ENCODE results near the gene PIANP. TPM values are rescaled to one million over a fixed set of nuclear protein-coding genes. Genes with fewer than 3 reads are reported as not detected.

The PIANP gene
- total and polyA plus RNA-seq, 4 donors: 0.23 to 1.4 (median 0.31) TPM

- H3K4me3 ChIP-seq: no peak overlapping the region
- no peaks in the 10 kb centered on the region for H3K27me3 ChIP-seq (ENCODE audit: control insufficient read depth in 3 of 3, insufficient read depth in 3 of 3, low read length in 2 of 3)
- no peak for TF ChIP-seq CTCF (IDR thresholded peaks at IDR 0.05; ENCODE audit: control extremely low read depth, extremely low read depth)
- DNase-seq (no peak), ATAC-seq (ENCODE audit: insufficient read depth, low FRiP score) (no peak)
- H3K9me3 ChIP-seq (ENCODE audit: control insufficient read depth in 4 of 4, insufficient read depth in 3 of 4, low read length in 3 of 4): no peaks in the 10 kb centered on the region
- no peak overlapping the region for H3K27ac ChIP-seq (ENCODE audit: low read depth in 1 of 2, low read length in 1 of 2)
- H3K9ac ChIP-seq (ENCODE audit: insufficient read depth in 1 of 2, low read length in 2 of 2): no peak overlapping the region
- WGBS, 2 donors: 96% methylated on average over 8 of the region's 8 CpGs
- no peaks in the 10 kb centered on the region for H3K4me1 ChIP-seq (ENCODE audit: control insufficient read depth in 5 of 5, insufficient read depth in 5 of 5, low read length in 5 of 5)
- peaks cover 10 to 47% (median 40%) of the 10 kb centered on the region in 4 donors for H3K36me3 ChIP-seq (ENCODE audit: control insufficient read depth in 4 of 4, insufficient read depth in 4 of 4, low read length in 4 of 4)
Measured at GRCh38 chr12:6730169-6730568, 29.6 kb upstream of the PIANP start.

GRCh38 chr12:6729186-6729585, 28.6 kb upstream of the PIANP start:
- Histone ChIP-seq H3K27me3 (ENCODE audit: control insufficient read depth in 3 of 3, insufficient read depth in 3 of 3, low read length in 2 of 3) (no peaks in the 10 kb centered on the region), H3K36me3 (ENCODE audit: control insufficient read depth in 4 of 4, insufficient read depth in 4 of 4, low read length in 4 of 4) (peaks cover 10 to 42% (median 37%) of the 10 kb centered on the region in 4 donors), H3K4me1 (ENCODE audit: control insufficient read depth in 5 of 5, insufficient read depth in 5 of 5, low read length in 5 of 5) (peaks cover 0 to 7% (median 7%) of the 10 kb centered on the region in 5 donors), H3K9me3 (ENCODE audit: control insufficient read depth in 4 of 4, insufficient read depth in 3 of 4, low read length in 3 of 4) (no peaks in the 10 kb centered on the region), H3K27ac (ENCODE audit: low read depth in 1 of 2, low read length in 1 of 2) (no peak overlapping the region), H3K4me3 (no peak overlapping the region), H3K9ac (ENCODE audit: insufficient read depth in 1 of 2, low read length in 2 of 2) (no peak overlapping the region)
- WGBS, 2 donors: 95 to 97% methylated on average over 18 of the region's 18 CpGs
- no peak for TF ChIP-seq CTCF (IDR thresholded peaks at IDR 0.05; ENCODE audit: control extremely low read depth, extremely low read depth)
- ATAC-seq (ENCODE audit: insufficient read depth, low FRiP score): no peak
- DNase-seq: no peak

GRCh38 chr12:6725350-6725749, 24.7 kb upstream of the PIANP start:
- peaks cover 0 to 7% (median 7%) of the 10 kb centered on the region in 5 donors for H3K4me1 ChIP-seq (ENCODE audit: control insufficient read depth in 5 of 5, insufficient read depth in 5 of 5, low read length in 5 of 5)
- peaks cover 7 to 34% (median 20%) of the 10 kb centered on the region in 4 donors for H3K36me3 ChIP-seq (ENCODE audit: control insufficient read depth in 4 of 4, insufficient read depth in 4 of 4, low read length in 4 of 4)
- no peak overlapping the region for H3K4me3 ChIP-seq
- H3K9ac ChIP-seq (ENCODE audit: insufficient read depth in 1 of 2, low read length in 2 of 2): no peak overlapping the region
- 96% methylated on average over 7 of the region's 7 CpGs for WGBS, 2 donors
- ATAC-seq (ENCODE audit: insufficient read depth, low FRiP score) (no peak), DNase-seq (no peak)
- H3K9me3 ChIP-seq (ENCODE audit: control insufficient read depth in 4 of 4, insufficient read depth in 3 of 4, low read length in 3 of 4): no peaks in the 10 kb centered on the region
- H3K27me3 ChIP-seq (ENCODE audit: control insufficient read depth in 3 of 3, insufficient read depth in 3 of 3, low read length in 2 of 3): peaks cover 0 to 2% (median 0%) of the 10 kb centered on the region in 3 donors
- TF ChIP-seq CTCF (IDR thresholded peaks at IDR 0.05; ENCODE audit: control extremely low read depth, extremely low read depth): no peak
- H3K27ac ChIP-seq (ENCODE audit: low read depth in 1 of 2, low read length in 1 of 2): no peak overlapping the region

- DNase-seq (peak in 1 of 3 donors; percentile 28), ATAC-seq (ENCODE audit: insufficient read depth, low FRiP score) (no peak)
- H3K9ac ChIP-seq (ENCODE audit: insufficient read depth in 1 of 2, low read length in 2 of 2): peak overlapping the region in 1 of 2 donors; percentile 81
- peaks cover 0 to 8% (median 0%) of the 10 kb centered on the region in 3 donors for H3K27me3 ChIP-seq (ENCODE audit: control insufficient read depth in 3 of 3, insufficient read depth in 3 of 3, low read length in 2 of 3)
- WGBS, 2 donors: 9% methylated on average over 10 of the region's 10 CpGs
- peaks cover 0 to 7% (median 7%) of the 10 kb centered on the region in 5 donors for H3K4me1 ChIP-seq (ENCODE audit: control insufficient read depth in 5 of 5, insufficient read depth in 5 of 5, low read length in 5 of 5)
- peak overlapping the region; percentile 57 for H3K4me3 ChIP-seq
- H3K9me3 ChIP-seq (ENCODE audit: control insufficient read depth in 4 of 4, insufficient read depth in 3 of 4, low read length in 3 of 4): no peaks in the 10 kb centered on the region
- H3K36me3 ChIP-seq (ENCODE audit: control insufficient read depth in 4 of 4, insufficient read depth in 4 of 4, low read length in 4 of 4): peaks cover 3 to 25% (median 12%) of the 10 kb centered on the region in 4 donors
- peak overlapping the region; percentile 80 to 90 for H3K27ac ChIP-seq (ENCODE audit: low read depth in 1 of 2, low read length in 1 of 2)
- TF ChIP-seq CTCF (IDR thresholded peaks at IDR 0.05; ENCODE audit: control extremely low read depth, extremely low read depth): no peak
Measured at GRCh38 chr12:6724409-6724797, 23.8 kb upstream of the PIANP start.
